Astrocyte (in vitro differentiated cells and primary cell): Measurements from ENCODE around the gene NR6A1.

Experiments used
- EZH2 ChIP-seq: IDR thresholded peaks from 2 replicates; pipeline ENCODE4 v1.6.1; 2012; ENCODE audit warnings: mild to moderate bottlenecking, low read length, inconsistent platforms; ENCODE audit not compliant: insufficient read depth
- TF ChIP-seq, protein P1 (sequence below): IDR thresholded peaks from 2 replicates; pipeline ENCODE4 v1.5.1; 2011; ENCODE audit warnings: low read depth, mild to moderate bottlenecking, inconsistent platforms, low read length, moderate library complexity; ENCODE audit not compliant: insufficient read depth

DNA sequence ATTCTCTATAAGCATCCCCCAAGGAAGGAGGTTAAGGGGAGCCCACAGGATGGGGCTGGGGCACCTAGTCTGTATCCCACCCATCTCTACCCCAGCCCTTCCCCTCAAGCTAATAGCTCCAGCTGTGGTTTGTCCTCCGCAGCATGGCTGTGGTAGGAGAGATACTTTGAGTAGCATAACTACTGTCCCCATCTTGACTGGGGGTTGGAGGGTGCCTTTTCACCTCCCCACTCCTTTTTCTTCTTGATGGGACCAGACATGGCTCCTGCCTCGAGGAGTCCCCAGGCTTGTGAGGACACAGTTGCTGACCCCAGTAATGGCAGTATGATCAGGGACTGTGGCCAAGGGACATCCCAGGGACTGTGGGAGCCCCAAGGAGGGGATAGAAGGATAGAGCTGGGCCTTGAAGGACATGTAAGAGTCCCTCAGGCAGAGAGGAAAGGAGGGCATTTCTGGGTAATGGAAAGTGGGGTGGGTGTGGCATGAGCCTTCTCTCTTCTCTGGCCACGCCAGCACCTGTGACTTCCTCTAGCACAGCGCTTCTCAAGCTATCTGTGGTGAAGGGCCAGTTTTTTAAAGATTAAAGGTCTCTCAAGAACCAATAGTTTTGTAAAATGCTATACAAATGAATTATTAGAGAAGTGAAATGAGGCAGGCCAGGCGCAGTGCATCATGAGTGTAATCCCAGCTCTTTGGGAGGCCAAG is 19.8 kb upstream of the NR6A1 start:
- TF ChIP-seq, protein P1, sequence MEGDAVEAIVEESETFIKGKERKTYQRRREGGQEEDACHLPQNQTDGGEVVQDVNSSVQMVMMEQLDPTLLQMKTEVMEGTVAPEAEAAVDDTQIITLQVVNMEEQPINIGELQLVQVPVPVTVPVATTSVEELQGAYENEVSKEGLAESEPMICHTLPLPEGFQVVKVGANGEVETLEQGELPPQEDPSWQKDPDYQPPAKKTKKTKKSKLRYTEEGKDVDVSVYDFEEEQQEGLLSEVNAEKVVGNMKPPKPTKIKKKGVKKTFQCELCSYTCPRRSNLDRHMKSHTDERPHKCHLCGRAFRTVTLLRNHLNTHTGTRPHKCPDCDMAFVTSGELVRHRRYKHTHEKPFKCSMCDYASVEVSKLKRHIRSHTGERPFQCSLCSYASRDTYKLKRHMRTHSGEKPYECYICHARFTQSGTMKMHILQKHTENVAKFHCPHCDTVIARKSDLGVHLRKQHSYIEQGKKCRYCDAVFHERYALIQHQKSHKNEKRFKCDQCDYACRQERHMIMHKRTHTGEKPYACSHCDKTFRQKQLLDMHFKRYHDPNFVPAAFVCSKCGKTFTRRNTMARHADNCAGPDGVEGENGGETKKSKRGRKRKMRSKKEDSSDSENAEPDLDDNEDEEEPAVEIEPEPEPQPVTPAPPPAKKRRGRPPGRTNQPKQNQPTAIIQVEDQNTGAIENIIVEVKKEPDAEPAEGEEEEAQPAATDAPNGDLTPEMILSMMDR = no peak
- no peak for TF ChIP-seq EZH2
